H9 (cell line): ENCODE results near the gene ABHD12. TPM values are rescaled to one million over a fixed set of nuclear protein-coding genes. Genes with fewer than 3 reads are reported as not detected.

Experiments used
- DNase-seq: peaks from one replicate; pipeline ENCODE4 v3.0.0-alpha.2; 2017
- H2AFZ ChIP-seq: one replicate; pipeline ENCODE4 v1.6.1; 2013; ENCODE audit warnings: mild to moderate bottlenecking, low read length, control low read depth, moderate library complexity
- H2AK5ac ChIP-seq: 2 replicates; pipeline ENCODE4 v1.6.1; 2013; ENCODE audit warnings: low read length, control low read depth, mixed read lengths; ENCODE audit not compliant: insufficient read length
- H2BK120ac ChIP-seq: one replicate; pipeline ENCODE4 v1.6.1; 2013; ENCODE audit warnings: low read depth, mild to moderate bottlenecking, low read length, control low read depth, inconsistent platforms; ENCODE audit not compliant: poor library complexity, severe bottlenecking
- H2BK12ac ChIP-seq: 2 replicates; pipeline ENCODE4 v1.6.1; 2013; ENCODE audit warnings: low read length, control low read depth, mixed read lengths, low read depth; ENCODE audit not compliant: insufficient read length
- H2BK15ac ChIP-seq: 2 replicates; pipeline ENCODE4 v1.6.1; 2013; ENCODE audit warnings: low read depth, low read length, control low read depth
- H2BK20ac ChIP-seq: one replicate; pipeline ENCODE4 v1.6.1; 2013; ENCODE audit warnings: low read depth, mild to moderate bottlenecking, low read length, control low read depth, inconsistent platforms; ENCODE audit not compliant: poor library complexity, severe bottlenecking
- H2BK5ac ChIP-seq: 2 replicates; pipeline ENCODE4 v1.6.1; 2013; ENCODE audit warnings: low read length, control low read depth, mixed read lengths; ENCODE audit not compliant: insufficient read length
- H3K14ac ChIP-seq: 2 replicates; pipeline ENCODE4 v1.6.1; 2013; ENCODE audit warnings: low read length, control low read depth; ENCODE audit not compliant: insufficient read depth
- H3K18ac ChIP-seq: 2 replicates; pipeline ENCODE4 v1.6.1; 2013; ENCODE audit warnings: low read depth, mild to moderate bottlenecking, mixed read lengths, low read length, control low read depth; ENCODE audit not compliant: insufficient read length
- H3K23ac ChIP-seq: 2 replicates; pipeline ENCODE4 v1.6.1; 2013; ENCODE audit warnings: low read length, control low read depth, mixed read lengths, low read depth; ENCODE audit not compliant: insufficient read length
- H3K23me2 ChIP-seq: 2 replicates; pipeline ENCODE4 v1.6.1; 2013; ENCODE audit warnings: low read depth, mild to moderate bottlenecking, mixed read lengths, low read length, control low read depth; ENCODE audit not compliant: insufficient read length, poor library complexity, severe bottlenecking
- H3K27ac ChIP-seq: 2 replicates; pipeline ENCODE4 v1.5.1; 2013; ENCODE audit warnings: low read length, control low read depth, mixed read lengths, low read depth; ENCODE audit not compliant: insufficient read length
- H3K27me3 ChIP-seq: 2 replicates; pipeline ENCODE4 v1.6.1; 2013; ENCODE audit warnings: low read length, control low read depth, inconsistent platforms; ENCODE audit not compliant: insufficient read depth
- H3K4ac ChIP-seq: 2 replicates; pipeline ENCODE4 v1.6.1; 2013; ENCODE audit warnings: low read depth, mild to moderate bottlenecking, control low read depth, inconsistent platforms, low read length, moderate library complexity
- H3K4me1 ChIP-seq: 2 replicates; pipeline ENCODE4 v1.6.1; 2013; ENCODE audit warnings: low read length, control low read depth, inconsistent platforms; ENCODE audit not compliant: insufficient read depth
- H3K4me2 ChIP-seq: 2 replicates; pipeline ENCODE4 v1.6.1; 2013; ENCODE audit warnings: low read length, control low read depth, mixed read lengths; ENCODE audit not compliant: insufficient read length, insufficient read depth
- H3K56ac ChIP-seq: 2 replicates; pipeline ENCODE4 v1.6.1; 2013; ENCODE audit warnings: low read depth, mild to moderate bottlenecking, mixed read lengths, low read length, control low read depth; ENCODE audit not compliant: insufficient read length
- H3K79me1 ChIP-seq: 2 replicates; pipeline ENCODE4 v1.6.1; 2013; ENCODE audit warnings: low read depth, mild to moderate bottlenecking, moderate library complexity, low read length, control low read depth, inconsistent platforms; ENCODE audit not compliant: insufficient read depth, poor library complexity, severe bottlenecking
- H3K79me2 ChIP-seq: 2 replicates; pipeline ENCODE4 v1.6.1; 2013; ENCODE audit warnings: low read length, control low read depth, inconsistent platforms; ENCODE audit not compliant: insufficient read depth
- H3K9ac ChIP-seq: 2 replicates; pipeline ENCODE4 v1.6.1; 2013; ENCODE audit warnings: low read length, control low read depth, mixed read lengths; ENCODE audit not compliant: insufficient read length; ENCODE audit errors: extremely low read depth
- H3K9me3 ChIP-seq: one replicate; pipeline ENCODE4 v1.6.1; 2013; ENCODE audit warnings: low read depth, low read length, inconsistent platforms; ENCODE audit not compliant: control insufficient read depth
- H3T11ph ChIP-seq: one replicate; pipeline ENCODE4 v1.6.1; 2013; ENCODE audit warnings: mild to moderate bottlenecking, low read length, control low read depth, inconsistent platforms
- H4K20me1 ChIP-seq: one replicate; pipeline ENCODE4 v1.6.1; 2013; ENCODE audit not compliant: control insufficient read depth, insufficient read length, insufficient read depth
- H4K5ac ChIP-seq: 2 replicates; pipeline ENCODE4 v1.6.1; 2013; ENCODE audit warnings: low read depth, mild to moderate bottlenecking, mixed read lengths, low read length, control low read depth; ENCODE audit not compliant: insufficient read length
- H4K8ac ChIP-seq: replicated peaks from 2 replicates; pipeline ENCODE4 v1.6.1; 2013; ENCODE audit warnings: low read length, control low read depth, mixed read lengths, low read depth; ENCODE audit not compliant: insufficient read length
- H4K91ac ChIP-seq: 2 replicates; pipeline ENCODE4 v1.6.1; 2013; ENCODE audit warnings: low read depth, mild to moderate bottlenecking, moderate library complexity, mixed read lengths, low read length, control low read depth; ENCODE audit not compliant: insufficient read length
- H3K27ac Mint-ChIP-seq, 3 experiments: 2 replicates in 2 of 3; 3 replicates in 1 of 3; pipeline ENCODE4 v1.8.0; 2020 to 2021; ENCODE audit warnings: mixed read lengths in 3 of 3, mild to moderate bottlenecking in 1 of 3, moderate library complexity in 1 of 3
- H3K27me3 Mint-ChIP-seq: 2 replicates; pipeline ENCODE4 v1.8.0; 2021; ENCODE audit warnings: low read depth, mild to moderate bottlenecking, moderate library complexity, mixed read lengths
- H3K36me3 Mint-ChIP-seq, 3 experiments: 2 replicates in 2 of 3; 3 replicates in 1 of 3; pipeline ENCODE4 v1.8.0; 2020 to 2021; ENCODE audit warnings: low read depth in 3 of 3, mixed read lengths in 3 of 3; ENCODE audit not compliant: insufficient read depth in 1 of 3
- H3K4me1 Mint-ChIP-seq, 2 experiments: 2 replicates each; pipeline ENCODE4 v1.8.0; 2020; ENCODE audit warnings: mixed read lengths in 2 of 2
- H3K4me3 Mint-ChIP-seq, 2 experiments: 2 replicates in 1 of 2; 3 replicates in 1 of 2; pipeline ENCODE4 v1.8.0; 2020 to 2021; ENCODE audit warnings: mild to moderate bottlenecking in 2 of 2, mixed read lengths in 2 of 2, moderate library complexity in 1 of 2
- H3K9me3 Mint-ChIP-seq, 2 experiments: 2 replicates in 1 of 2; 3 replicates in 1 of 2; pipeline ENCODE4 v1.8.0; 2020; ENCODE audit warnings: mild to moderate bottlenecking in 2 of 2, mixed read lengths in 2 of 2, moderate library complexity in 1 of 2
- CTCF ChIP-seq: fragments of 200-600 bp; sonication (generic); conservative IDR thresholded peaks from 3 replicates; pipeline ENCODE4 v1.8.0; 2021; ENCODE audit warnings: antibody characterized with exemption, mild to moderate bottlenecking
- total RNA-seq: library from RNA; stranded (reverse); gene quantifications from 2 replicates; pipeline ENCODE4 v1.2.1, GENCODE V29; 2021

ABHD12 gene
- total RNA-seq, 1 experiment from 2014 or later = 54.4 TPM

- no peaks in the 10 kb centered on the region for H3K79me2 ChIP-seq
Observed at GRCh38 chr20:25421102-25421501, 30.5 kb upstream of the ABHD12 start.

More at GRCh38 chr20:25421102-25421501, 30.5 kb upstream of the ABHD12 start:
- Histone ChIP-seq H2BK5ac (no peak overlapping the region), H4K91ac (no peak overlapping the region), H2BK15ac (no peak overlapping the region), H3K27ac (no peak overlapping the region), H4K8ac (no peak overlapping the region), H3K4ac (no peak overlapping the region), H4K20me1 (no peaks in the 10 kb centered on the region), H2AFZ (no peak overlapping the region), H3K4me2 (no peak overlapping the region), H3K4me1 (no peaks in the 10 kb centered on the region), H3K9me3 (no peaks in the 10 kb centered on the region), H3K18ac (no peak overlapping the region), H3K79me1 (no peaks in the 10 kb centered on the region), H3K14ac (no peak overlapping the region), H2BK120ac (no peak overlapping the region), H4K5ac (no peak overlapping the region), H2BK20ac (no peak overlapping the region), H3K23ac (no peak overlapping the region), H3K9ac (no peak overlapping the region), H3K56ac (no peak overlapping the region), H2BK12ac (no peak overlapping the region), H3T11ph (no peak overlapping the region), H3K23me2 (no peaks in the 10 kb centered on the region), H2AK5ac (no peak overlapping the region), H3K27me3 (no peaks in the 10 kb centered on the region)
- Mint-ChIP-seq H3K4me3 (no peak overlapping the region), H3K27me3 (no peaks in the 10 kb centered on the region), H3K4me1 (no peaks in the 10 kb centered on the region), H3K27ac (no peak overlapping the region), H3K9me3 (peaks cover 2 to 3% of the 10 kb centered on the region in 2 experiments; a peak in 2 of 5 replicates), H3K36me3 (peaks cover 35 to 93% (median 84%) of the 10 kb centered on the region in 3 experiments)
- no peak for TF ChIP-seq CTCF
- DNase-seq = no peak
